ENCODE measurements around the gene TEX264. TPM values are rescaled to one million over a fixed set of nuclear protein-coding genes. Genes with fewer than 3 reads are reported as not detected.

Gene TEX264
- total and polyA plus RNA-seq, 4 donors: 36.1 to 105 (median 55.4) TPM

GRCh38 chr3:51729042-51729633 lies 58.1 kb downstream of the TEX264 start:
- TF ChIP-seq CTCF (IDR thresholded peaks at IDR 0.05; ENCODE audit: control extremely low read depth, extremely low read depth): no peak
- Histone ChIP-seq H3K36me3 (ENCODE audit: control insufficient read depth in 4 of 4, insufficient read depth in 4 of 4, low read length in 4 of 4) (no peaks in the 10 kb centered on the region), H3K9ac (ENCODE audit: insufficient read depth in 1 of 2, low read length in 2 of 2) (no peak overlapping the region), H3K4me1 (ENCODE audit: control insufficient read depth in 5 of 5, insufficient read depth in 5 of 5, low read length in 5 of 5) (no peaks in the 10 kb centered on the region), H3K4me3 (no peak overlapping the region), H3K9me3 (ENCODE audit: control insufficient read depth in 4 of 4, insufficient read depth in 3 of 4, low read length in 3 of 4) (peaks cover 0 to 2% (median 0%) of the 10 kb centered on the region in 4 donors), H3K27me3 (ENCODE audit: control insufficient read depth in 3 of 3, insufficient read depth in 3 of 3, low read length in 2 of 3) (no peaks in the 10 kb centered on the region), H3K27ac (ENCODE audit: low read depth in 1 of 2, low read length in 1 of 2) (no peak overlapping the region)
- DNase-seq (no peak), ATAC-seq (ENCODE audit: insufficient read depth, low FRiP score) (no peak)

DNA sequence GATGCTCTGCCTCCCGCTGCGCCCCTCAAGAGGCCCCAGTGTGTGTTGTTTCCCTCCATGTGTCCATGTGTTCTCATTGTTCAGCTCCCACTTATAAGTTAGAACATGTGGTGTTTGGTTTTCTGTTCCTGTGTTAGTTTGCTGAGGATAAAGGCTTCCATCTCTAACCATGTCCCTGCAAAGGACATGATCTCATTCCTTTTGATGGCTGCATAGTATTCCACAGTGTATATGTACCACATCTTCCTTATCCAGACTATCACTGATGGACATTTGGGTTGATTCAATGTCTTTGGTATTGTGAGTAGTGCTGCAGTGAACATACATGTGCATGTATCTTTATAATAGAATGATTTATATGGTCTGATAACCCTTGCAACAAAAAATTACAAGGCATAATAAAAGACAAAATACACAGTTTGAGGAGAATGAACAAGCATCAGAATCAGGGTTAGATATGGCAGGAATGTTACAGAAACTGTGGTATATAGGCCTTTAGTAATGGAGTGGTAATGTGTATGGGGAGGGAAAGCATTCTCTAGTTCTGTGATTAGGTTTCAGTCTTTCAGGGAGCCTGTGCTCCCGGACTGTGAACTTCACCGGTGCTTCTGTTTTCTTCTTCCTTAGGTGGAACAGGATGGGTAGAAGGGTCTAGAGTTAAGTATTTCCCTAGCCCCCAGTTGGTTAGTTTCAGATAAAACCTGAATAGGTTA lies 63.0 kb downstream of the TEX264 start:
- no peak for ATAC-seq (ENCODE audit: insufficient read depth, low FRiP score)
- WGBS, 2 donors: 88 to 90% methylated on average over 4 of the region's 4 CpGs
- DNase-seq: no peak
- Histone ChIP-seq H3K9me3 (ENCODE audit: control insufficient read depth in 4 of 4, insufficient read depth in 3 of 4, low read length in 3 of 4) (peaks cover 0 to 2% (median 0%) of the 10 kb centered on the region in 4 donors), H3K36me3 (ENCODE audit: control insufficient read depth in 4 of 4, insufficient read depth in 4 of 4, low read length in 4 of 4) (no peaks in the 10 kb centered on the region), H3K27ac (ENCODE audit: low read depth in 1 of 2, low read length in 1 of 2) (no peak overlapping the region), H3K4me3 (no peak overlapping the region), H3K27me3 (ENCODE audit: control insufficient read depth in 3 of 3, insufficient read depth in 3 of 3, low read length in 2 of 3) (peaks cover 0 to 2% (median 0%) of the 10 kb centered on the region in 3 donors), H3K9ac (ENCODE audit: insufficient read depth in 1 of 2, low read length in 2 of 2) (no peak overlapping the region), H3K4me1 (ENCODE audit: control insufficient read depth in 5 of 5, insufficient read depth in 5 of 5, low read length in 5 of 5) (no peaks in the 10 kb centered on the region)
- TF ChIP-seq CTCF (IDR thresholded peaks at IDR 0.05; ENCODE audit: control extremely low read depth, extremely low read depth): no peak

GRCh38 chr3:51734572-51734907 lies 63.5 kb downstream of the TEX264 start:
- Histone ChIP-seq H3K36me3 (ENCODE audit: control insufficient read depth in 4 of 4, insufficient read depth in 4 of 4, low read length in 4 of 4) (no peaks in the 10 kb centered on the region), H3K27ac (ENCODE audit: low read depth in 1 of 2, low read length in 1 of 2) (no peak overlapping the region), H3K27me3 (ENCODE audit: control insufficient read depth in 3 of 3, insufficient read depth in 3 of 3, low read length in 2 of 3) (peaks cover 0 to 2% (median 0%) of the 10 kb centered on the region in 3 donors), H3K9me3 (ENCODE audit: control insufficient read depth in 4 of 4, insufficient read depth in 3 of 4, low read length in 3 of 4) (peaks cover 0 to 2% (median 0%) of the 10 kb centered on the region in 4 donors), H3K9ac (ENCODE audit: insufficient read depth in 1 of 2, low read length in 2 of 2) (no peak overlapping the region), H3K4me1 (ENCODE audit: control insufficient read depth in 5 of 5, insufficient read depth in 5 of 5, low read length in 5 of 5) (no peaks in the 10 kb centered on the region), H3K4me3 (no peak overlapping the region)
- no peak for TF ChIP-seq CTCF (IDR thresholded peaks at IDR 0.05; ENCODE audit: control extremely low read depth, extremely low read depth)
- DNase-seq: no peak
- WGBS, 2 donors: 32 to 33% methylated on average over 3 of the region's 3 CpGs
- ATAC-seq (ENCODE audit: insufficient read depth, low FRiP score): no peak

Data from lung (tissue), 12 donors.